GM18517 (cell line): ENCODE results near the gene TAS2R40.

ENCODE experiments used
- ATAC-seq: cut with Tn5 transposase; IDR thresholded peaks from one replicate; pipeline ENCODE4 v1.9.1; 2021; ENCODE audit warnings: mild to moderate bottlenecking, moderate library complexity; ENCODE audit not compliant: unreplicated experiment

The TAS2R40 gene

GRCh38 chr7:143222782-143223181, 945 bp downstream of the TAS2R40 start:
- ATAC-seq, result no peak

- no peak for ATAC-seq
Measured at GRCh38 chr7:143223784-143224183, 1.9 kb downstream of the TAS2R40 start.

GRCh38 chr7:143225047-143225446, 3.2 kb downstream of the TAS2R40 start:
- no peak for ATAC-seq

- ATAC-seq, result no peak
Measured at GRCh38 chr7:143227806-143228205, 6.0 kb downstream of the TAS2R40 start.

- ATAC-seq, result no peak
Measured at GRCh38 chr7:143229054-143229790, 7.4 kb downstream of the TAS2R40 start.

GRCh38 chr7:143230602-143231457, 9.0 kb downstream of the TAS2R40 start:
- no peak for ATAC-seq

GRCh38 chr7:143233816-143234532, 12.1 kb downstream of the TAS2R40 start:
- no peak for ATAC-seq

GRCh38 chr7:143234533-143234875, 12.7 kb downstream of the TAS2R40 start:
- ATAC-seq, result no peak

- ATAC-seq, result no peak
Measured at GRCh38 chr7:143235561-143235960, 13.7 kb downstream of the TAS2R40 start.

GRCh38 chr7:143236408-143236990, 14.7 kb downstream of the TAS2R40 start:
- no peak for ATAC-seq

GRCh38 chr7:143237366-143237765, 15.5 kb downstream of the TAS2R40 start:
- ATAC-seq, result no peak

GRCh38 chr7:143238289-143238980, 16.6 kb downstream of the TAS2R40 start:
- ATAC-seq, result no peak

- no peak for ATAC-seq
Measured at GRCh38 chr7:143239813-143240212, 18.0 kb downstream of the TAS2R40 start.

- peak; percentile 93 for ATAC-seq
Measured at GRCh38 chr7:143240291-143241168, 18.7 kb downstream of the TAS2R40 start.

- ATAC-seq, result no peak
Measured at GRCh38 chr7:143242306-143242705, 20.5 kb downstream of the TAS2R40 start.

- ATAC-seq, result no peak
Measured at GRCh38 chr7:143243111-143243510, 21.3 kb downstream of the TAS2R40 start.

- no peak for ATAC-seq
Measured at GRCh38 chr7:143243614-143244013, 21.8 kb downstream of the TAS2R40 start.

- no peak for ATAC-seq
Measured at GRCh38 chr7:143244321-143244720, 22.5 kb downstream of the TAS2R40 start.

- ATAC-seq, result no peak
Measured at GRCh38 chr7:143245123-143245522, 23.3 kb downstream of the TAS2R40 start.

GRCh38 chr7:143247372-143247771, 25.5 kb downstream of the TAS2R40 start:
- no peak for ATAC-seq
